HepG2 (cell line): ENCODE results near the gene TBC1D14. TPM values are rescaled to one million over a fixed set of nuclear protein-coding genes. Genes with fewer than 3 reads are reported as not detected.

Source experiments
- ATF7-NPFF ChIP-seq: sonication (generic); formaldehyde crosslinking; IDR thresholded peaks from 2 replicates; pipeline ENCODE4 v1.8.1; 2023; ENCODE audit warnings: mild to moderate bottlenecking, low read depth, missing genetic modification reagents, moderate library complexity
- CREB1 ChIP-seq, 2 experiments: fragments of 450-650 bp in 1 of 2; IDR thresholded peaks; 2 replicates each; pipeline ENCODE4 v1.6.1; 2016 to 2017; ENCODE audit warnings: control low read depth in 1 of 2, mild to moderate bottlenecking in 1 of 2, missing compliant biosample characterization in 1 of 2, missing genetic modification characterization in 1 of 2
- JUND ChIP-seq: sonication (generic); formaldehyde crosslinking; IDR thresholded peaks from 2 replicates; pipeline ENCODE4 v1.8.0; 2022; ENCODE audit warnings: mild to moderate bottlenecking, missing genetic modification reagents
- KDM3A ChIP-seq: IDR thresholded peaks from 2 replicates; pipeline ENCODE4 v1.6.1; 2018; ENCODE audit warnings: low read depth, missing compliant biosample characterization
- KDM5A ChIP-seq: fragments of 200-600 bp; sonication (generic); IDR thresholded peaks from 2 replicates; pipeline ENCODE4 v1.7.0; 2018; ENCODE audit warnings: antibody characterized with exemption, mild to moderate bottlenecking, low read length, borderline replicate concordance
- RBAK ChIP-seq: sonication (generic); formaldehyde crosslinking; IDR thresholded peaks from 2 replicates; pipeline ENCODE4 v1.5.1; 2020; ENCODE audit warnings: mild to moderate bottlenecking, missing genetic modification reagents
- REPIN1 ChIP-seq: sonication (generic); formaldehyde crosslinking; IDR thresholded peaks from 2 replicates; pipeline ENCODE4 v1.8.0; 2022; ENCODE audit warnings: missing genetic modification reagents, low read depth, mild to moderate bottlenecking, borderline replicate concordance
- ZFX ChIP-seq: sonication (generic); formaldehyde crosslinking; IDR thresholded peaks from 2 replicates; pipeline ENCODE4 v1.4.0; 2020; ENCODE audit warnings: mild to moderate bottlenecking, low read depth, missing genetic modification reagents, moderate library complexity
- ZNF260 ChIP-seq: sonication (generic); formaldehyde crosslinking; IDR thresholded peaks from 2 replicates; pipeline ENCODE4 v1.4.0; 2020; ENCODE audit warnings: missing genetic modification reagents, low read depth, mild to moderate bottlenecking, borderline replicate concordance
- ZNF44 ChIP-seq: sonication (generic); formaldehyde crosslinking; IDR thresholded peaks from 2 replicates; pipeline ENCODE4 v1.5.1; 2020; ENCODE audit warnings: mild to moderate bottlenecking, missing genetic modification reagents
- polyA plus RNA-seq, 8 experiments: library from polyadenylated mRNA; depleted of rRNA in 3 of 8; stranded (reverse) in 7 of 8; unstranded in 1 of 8; fragments of >200 nt; fragmentation: Illumina TruSeq in 4 of 8; extraction: Trizol in 4 of 8; gene quantifications; 2 replicates each; pipeline versions ENCODE4 v1.2.1 to v1.2.3, GENCODE V29; 2011 to 2016; ENCODE audit warnings: low read depth in 4 of 8, missing spikeins in 1 of 8, mixed read lengths in 1 of 8; ENCODE audit not compliant: insufficient read depth in 1 of 8
- total RNA-seq, 5 experiments: library from RNA; depleted of rRNA; stranded (reverse); fragments of >200 nt; fragmentation: Illumina TruSeq; extraction: Trizol; gene quantifications; 2 replicates each; pipeline ENCODE4 v1.2.3, GENCODE V29; 2016; ENCODE audit warnings: low read depth in 1 of 5
- TF ChIP-seq, protein P1 (sequence below): sonication (generic); formaldehyde crosslinking; IDR thresholded peaks from 2 replicates; pipeline ENCODE4 v1.4.0; 2020; ENCODE audit warnings: mild to moderate bottlenecking, missing genetic modification reagents
- TF ChIP-seq, protein P2 (sequence below): IDR thresholded peaks from 2 replicates; pipeline ENCODE4 v1.6.1; 2016; ENCODE audit warnings: low read depth, missing genetic modification reagents, missing compliant biosample characterization
- TF ChIP-seq, protein P3 (sequence below): sonication (generic); formaldehyde crosslinking; IDR thresholded peaks from 2 replicates; pipeline ENCODE4 v1.8.0; 2022; ENCODE audit warnings: mild to moderate bottlenecking, missing genetic modification reagents, moderate library complexity

TBC1D14 gene
- total and polyA plus RNA-seq, 2 of the 13 experiments (the other 11 are each of a cell fraction or from before 2014, with no cell fraction given): 29.5 to 46.5 TPM

DNA sequence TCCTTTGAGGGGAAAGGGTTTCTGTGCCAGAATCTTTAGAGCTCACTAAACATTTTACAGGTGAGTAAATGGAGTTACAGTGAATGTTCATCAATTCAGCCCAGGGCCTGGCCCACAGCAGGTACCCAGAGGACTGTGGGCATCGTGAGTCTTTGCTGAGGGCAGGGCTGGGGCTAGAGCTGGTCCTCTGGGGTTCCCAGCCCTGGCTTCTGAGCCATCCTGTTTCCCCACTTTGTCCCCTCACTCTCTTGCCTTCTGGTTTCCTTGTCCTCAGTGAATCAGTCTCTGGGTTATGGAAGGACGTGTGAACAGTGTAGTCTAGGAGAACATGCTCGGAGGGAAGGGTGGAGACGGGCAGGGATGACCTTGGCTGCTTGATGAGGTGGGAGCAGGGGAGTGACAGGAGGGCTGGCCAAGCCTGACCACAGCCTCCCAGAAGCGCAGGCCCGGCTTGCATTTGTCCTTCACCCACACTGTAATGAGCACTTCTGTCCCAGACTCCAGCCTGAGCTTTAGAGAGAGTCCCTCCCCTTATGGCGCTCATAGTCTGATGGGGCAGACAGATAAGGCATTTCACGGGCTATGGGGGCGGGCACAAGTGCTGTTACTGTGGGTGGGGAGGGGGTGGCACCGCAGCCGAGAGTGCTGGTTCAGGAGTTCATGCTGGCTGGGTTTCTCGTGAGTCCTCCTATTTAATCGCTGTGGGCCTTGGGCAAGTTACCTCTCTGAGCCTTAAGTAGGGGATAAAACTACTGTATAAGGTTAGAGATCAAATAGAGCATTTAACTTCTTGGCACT lies 17.3 kb downstream of the TBC1D14 start (continued):
- TF ChIP-seq CREB1 (IDR thresholded peaks at IDR 0.05) (no peak), CREB1 (CRISPR knock-in tag; IDR thresholded peaks at IDR 0.05) (no peak), KDM3A (no peak), RBAK (CRISPR knock-in tag) (no peak), REPIN1 (CRISPR knock-in tag) (peak; percentile 61; the same call in 1 of the 2 replicates), KDM5A (no peak), ZNF44 (no peak), ZFX (peak; percentile 69), ZNF260 (CRISPR knock-in tag) (no peak), ATF7-NPFF (CRISPR knock-in tag) (peak; percentile 71; the same call in 1 of the 2 replicates), JUND (CRISPR knock-in tag) (0 out of 2 replicates have a peak, but pooled peaks have one; percentile 13)
- TF ChIP-seq, protein P1, sequence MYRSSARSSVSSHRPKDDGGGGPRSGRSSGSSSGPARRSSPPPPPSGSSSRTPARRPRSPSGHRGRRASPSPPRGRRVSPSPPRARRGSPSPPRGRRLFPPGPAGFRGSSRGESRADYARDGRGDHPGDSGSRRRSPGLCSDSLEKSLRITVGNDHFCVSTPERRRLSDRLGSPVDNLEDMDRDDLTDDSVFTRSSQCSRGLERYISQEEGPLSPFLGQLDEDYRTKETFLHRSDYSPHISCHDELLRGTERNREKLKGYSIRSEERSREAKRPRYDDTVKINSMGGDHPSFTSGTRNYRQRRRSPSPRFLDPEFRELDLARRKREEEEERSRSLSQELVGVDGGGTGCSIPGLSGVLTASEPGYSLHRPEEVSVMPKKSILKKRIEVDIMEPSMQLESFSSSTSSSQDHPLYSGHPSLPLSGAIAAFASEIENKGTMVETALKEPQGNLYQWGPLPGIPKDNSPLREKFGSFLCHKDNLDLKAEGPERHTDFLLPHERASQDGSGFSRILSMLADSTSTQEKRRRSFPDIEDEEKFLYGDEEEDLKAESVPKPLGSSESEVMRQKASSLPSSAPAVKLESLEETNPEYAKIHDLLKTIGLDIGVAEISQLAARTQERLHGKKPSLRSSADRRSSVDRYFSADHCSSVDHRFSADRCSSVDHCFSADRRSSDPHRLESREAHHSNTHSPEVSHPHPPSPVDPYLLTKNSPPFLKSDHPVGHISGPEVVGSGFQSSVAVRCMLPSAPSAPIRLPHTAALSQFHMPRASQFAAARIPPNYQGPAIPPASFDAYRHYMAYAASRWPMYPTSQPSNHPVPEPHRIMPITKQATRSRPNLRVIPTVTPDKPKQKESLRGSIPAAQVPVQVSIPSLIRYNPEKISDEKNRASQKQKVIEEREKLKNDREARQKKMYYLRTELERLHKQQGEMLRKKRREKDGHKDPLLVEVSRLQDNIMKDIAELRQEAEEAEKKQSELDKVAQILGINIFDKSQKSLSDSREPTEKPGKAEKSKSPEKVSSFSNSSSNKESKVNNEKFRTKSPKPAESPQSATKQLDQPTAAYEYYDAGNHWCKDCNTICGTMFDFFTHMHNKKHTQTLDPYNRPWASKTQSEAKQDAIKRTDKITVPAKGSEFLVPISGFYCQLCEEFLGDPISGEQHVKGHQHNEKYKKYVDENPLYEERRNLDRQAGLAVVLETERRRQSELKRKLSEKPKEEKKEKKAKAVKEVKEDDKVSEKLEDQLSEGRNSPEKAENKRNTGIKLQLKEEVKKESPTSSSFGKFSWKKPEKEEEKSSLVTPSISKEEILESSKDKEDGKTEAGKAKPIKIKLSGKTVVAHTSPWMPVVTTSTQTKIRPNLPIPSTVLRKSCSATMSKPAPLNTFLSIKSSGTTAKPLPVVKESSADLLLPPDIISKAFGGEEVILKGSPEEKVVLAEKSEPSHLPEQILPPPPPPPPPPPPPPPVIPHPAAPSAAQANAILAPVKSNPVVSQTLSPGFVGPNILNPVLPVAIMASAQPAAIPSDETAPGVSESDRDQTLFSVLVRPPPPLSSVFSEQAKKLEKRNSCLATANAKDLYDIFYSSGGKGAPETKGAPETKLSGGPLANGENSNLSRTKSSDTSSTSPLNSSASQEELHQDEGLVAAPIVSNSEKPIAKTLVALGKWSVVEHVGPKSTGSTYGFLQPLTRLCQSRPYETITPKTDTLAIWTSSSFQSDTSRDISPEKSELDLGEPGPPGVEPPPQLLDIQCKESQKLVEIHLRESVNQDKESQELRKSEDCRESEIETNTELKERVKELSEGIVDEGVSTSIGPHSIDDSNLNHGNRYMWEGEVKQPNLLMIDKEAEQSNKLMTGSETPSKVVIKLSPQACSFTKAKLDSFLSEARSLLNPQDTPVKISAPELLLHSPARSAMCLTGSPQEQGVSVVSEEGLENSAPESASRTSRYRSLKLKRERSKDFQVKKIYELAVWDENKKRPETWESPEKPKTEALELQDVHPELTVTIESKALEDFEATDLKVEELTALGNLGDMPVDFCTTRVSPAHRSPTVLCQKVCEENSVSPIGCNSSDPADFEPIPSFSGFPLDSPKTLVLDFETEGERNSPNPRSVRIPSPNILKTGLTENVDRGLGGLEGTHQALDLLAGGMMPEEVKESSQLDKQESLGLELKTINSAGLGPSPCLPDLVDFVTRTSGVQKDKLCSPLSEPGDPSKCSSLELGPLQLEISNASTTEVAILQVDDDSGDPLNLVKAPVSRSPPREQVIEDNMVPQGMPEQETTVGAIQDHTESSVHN: no peak
- TF ChIP-seq, protein P2, sequence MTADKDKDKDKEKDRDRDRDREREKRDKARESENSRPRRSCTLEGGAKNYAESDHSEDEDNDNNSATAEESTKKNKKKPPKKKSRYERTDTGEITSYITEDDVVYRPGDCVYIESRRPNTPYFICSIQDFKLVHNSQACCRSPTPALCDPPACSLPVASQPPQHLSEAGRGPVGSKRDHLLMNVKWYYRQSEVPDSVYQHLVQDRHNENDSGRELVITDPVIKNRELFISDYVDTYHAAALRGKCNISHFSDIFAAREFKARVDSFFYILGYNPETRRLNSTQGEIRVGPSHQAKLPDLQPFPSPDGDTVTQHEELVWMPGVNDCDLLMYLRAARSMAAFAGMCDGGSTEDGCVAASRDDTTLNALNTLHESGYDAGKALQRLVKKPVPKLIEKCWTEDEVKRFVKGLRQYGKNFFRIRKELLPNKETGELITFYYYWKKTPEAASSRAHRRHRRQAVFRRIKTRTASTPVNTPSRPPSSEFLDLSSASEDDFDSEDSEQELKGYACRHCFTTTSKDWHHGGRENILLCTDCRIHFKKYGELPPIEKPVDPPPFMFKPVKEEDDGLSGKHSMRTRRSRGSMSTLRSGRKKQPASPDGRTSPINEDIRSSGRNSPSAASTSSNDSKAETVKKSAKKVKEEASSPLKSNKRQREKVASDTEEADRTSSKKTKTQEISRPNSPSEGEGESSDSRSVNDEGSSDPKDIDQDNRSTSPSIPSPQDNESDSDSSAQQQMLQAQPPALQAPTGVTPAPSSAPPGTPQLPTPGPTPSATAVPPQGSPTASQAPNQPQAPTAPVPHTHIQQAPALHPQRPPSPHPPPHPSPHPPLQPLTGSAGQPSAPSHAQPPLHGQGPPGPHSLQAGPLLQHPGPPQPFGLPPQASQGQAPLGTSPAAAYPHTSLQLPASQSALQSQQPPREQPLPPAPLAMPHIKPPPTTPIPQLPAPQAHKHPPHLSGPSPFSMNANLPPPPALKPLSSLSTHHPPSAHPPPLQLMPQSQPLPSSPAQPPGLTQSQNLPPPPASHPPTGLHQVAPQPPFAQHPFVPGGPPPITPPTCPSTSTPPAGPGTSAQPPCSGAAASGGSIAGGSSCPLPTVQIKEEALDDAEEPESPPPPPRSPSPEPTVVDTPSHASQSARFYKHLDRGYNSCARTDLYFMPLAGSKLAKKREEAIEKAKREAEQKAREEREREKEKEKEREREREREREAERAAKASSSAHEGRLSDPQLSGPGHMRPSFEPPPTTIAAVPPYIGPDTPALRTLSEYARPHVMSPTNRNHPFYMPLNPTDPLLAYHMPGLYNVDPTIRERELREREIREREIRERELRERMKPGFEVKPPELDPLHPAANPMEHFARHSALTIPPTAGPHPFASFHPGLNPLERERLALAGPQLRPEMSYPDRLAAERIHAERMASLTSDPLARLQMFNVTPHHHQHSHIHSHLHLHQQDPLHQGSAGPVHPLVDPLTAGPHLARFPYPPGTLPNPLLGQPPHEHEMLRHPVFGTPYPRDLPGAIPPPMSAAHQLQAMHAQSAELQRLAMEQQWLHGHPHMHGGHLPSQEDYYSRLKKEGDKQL (CRISPR knock-in tag): no peak
- TF ChIP-seq, protein P3, sequence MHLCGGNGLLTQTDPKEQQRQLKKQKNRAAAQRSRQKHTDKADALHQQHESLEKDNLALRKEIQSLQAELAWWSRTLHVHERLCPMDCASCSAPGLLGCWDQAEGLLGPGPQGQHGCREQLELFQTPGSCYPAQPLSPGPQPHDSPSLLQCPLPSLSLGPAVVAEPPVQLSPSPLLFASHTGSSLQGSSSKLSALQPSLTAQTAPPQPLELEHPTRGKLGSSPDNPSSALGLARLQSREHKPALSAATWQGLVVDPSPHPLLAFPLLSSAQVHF: 0 out of 2 replicates have a peak, but pooled peaks have one; percentile 27
